Measurements from ENCODE around the gene CKAP2L.

DNA sequence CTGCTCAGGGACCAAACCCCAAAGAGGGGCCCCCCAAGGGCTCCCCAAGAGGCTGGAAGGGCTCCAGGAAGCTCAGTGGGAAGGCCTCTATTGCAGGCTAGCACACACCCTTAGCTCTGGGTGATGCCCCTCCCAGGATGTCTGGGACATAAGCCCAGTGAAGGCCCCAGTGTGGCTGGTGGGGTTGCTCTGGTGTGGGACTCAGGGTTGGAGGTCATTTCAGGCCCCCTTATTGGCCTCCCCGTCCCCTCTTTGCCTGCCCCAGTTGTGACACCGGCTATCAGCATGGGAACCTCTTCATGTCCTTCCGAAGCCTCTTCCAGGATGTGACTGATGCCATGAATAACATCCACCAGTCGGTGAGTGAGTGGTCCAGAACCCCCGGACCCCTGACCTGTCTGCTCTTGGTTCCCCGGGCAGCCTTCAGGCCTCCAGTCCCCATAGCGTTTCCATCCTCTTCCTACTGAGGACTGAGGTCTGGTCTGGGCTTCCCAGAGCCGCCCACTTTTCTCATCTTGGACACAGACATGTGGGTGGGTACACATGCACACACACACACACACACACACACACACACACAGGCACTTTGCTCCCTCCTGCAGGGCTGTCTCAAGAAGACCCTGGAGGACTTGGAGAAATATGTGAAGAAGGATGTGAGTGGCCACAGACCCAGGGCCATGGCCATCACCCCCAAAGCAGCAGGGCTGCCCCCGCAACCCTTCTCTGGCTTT is 41.4 kb downstream of the CKAP2L start:
- TF ChIP-seq GATA2 (IDR thresholded peaks at IDR 0.05; ENCODE audit: low read depth, low read length): no peak
- no peak for TF ChIP-seq GATA3 (IDR thresholded peaks at IDR 0.05; ENCODE audit: low read depth, low read length)
